Measurements from ENCODE around the gene NCOR1. TPM values are rescaled to one million over a fixed set of nuclear protein-coding genes. Genes with fewer than 3 reads are reported as not detected.

Gene NCOR1
- total and polyA plus RNA-seq, 10 of the 15 experiments (the other 5 are each of a cell fraction or from before 2014, with no cell fraction given), result 34.5 to 135 (median 82.9) TPM

GRCh38 chr17:16061631-16062030 lies 153.7 kb downstream of the NCOR1 start:
- Histone ChIP-seq H3K27ac (ENCODE audit: control insufficient read depth, insufficient read depth) (no peak overlapping the region), H3K4me3 (no peak overlapping the region), H3K36me3 (ENCODE audit: control insufficient read depth in 2 of 2, insufficient read depth in 2 of 2, low read length in 1 of 2) (peaks cover 14 to 66% of the 10 kb centered on the region in 2 experiments), H3K4me1 (ENCODE audit: control insufficient read depth, insufficient read depth, low read length) (no peaks in the 10 kb centered on the region), H3K4me2 (ENCODE audit: control insufficient read depth, insufficient read depth) (no peak overlapping the region), H3K9me3 (replicated peaks; ENCODE audit: control insufficient read depth, insufficient read depth, low read length) (no peaks in the 10 kb centered on the region), H3K27me3 (replicated peaks in 1 of 2; ENCODE audit: control insufficient read depth in 2 of 2, insufficient read depth in 2 of 2, low read length in 1 of 2) (no peaks in the 10 kb centered on the region), H3K9ac (ENCODE audit: control insufficient read depth, insufficient read depth, low read length) (no peak overlapping the region), H2AFZ (ENCODE audit: control insufficient read depth, low read depth, low read length) (no peak overlapping the region), H3K79me2 (ENCODE audit: control insufficient read depth, insufficient read depth, low read length) (no peaks in the 10 kb centered on the region), H4K20me1 (ENCODE audit: control insufficient read depth, insufficient read depth) (no peaks in the 10 kb centered on the region)
- TF ChIP-seq BACH1 (IDR thresholded peaks at IDR 0.05; ENCODE audit: borderline replicate concordance) (no peak), RELB (IDR thresholded peaks at IDR 0.05; ENCODE audit: low read depth) (no peak), MAX (IDR thresholded peaks at IDR 0.05; ENCODE audit: low read depth, low read length) (no peak), PRDM15 (CRISPR knock-in tag; IDR thresholded peaks at IDR 0.05) (no peak), POLR2AphosphoS2 (IDR thresholded peaks at IDR 0.05; ENCODE audit: low read depth, low read length) (no peak), IRF4 (IDR thresholded peaks at IDR 0.05; ENCODE audit: low read depth, low read length) (no peak), SMAD5 (IDR thresholded peaks at IDR 0.05; ENCODE audit: low read depth) (no peak), ZSCAN29 (IDR thresholded peaks at IDR 0.05) (no peak), HSF1 (IDR thresholded peaks at IDR 0.05; ENCODE audit: low read depth, low read length) (no peak), MEF2B (IDR thresholded peaks at IDR 0.05; ENCODE audit: partially characterized antibody, poor library complexity, severe bottlenecking) (no peak), NRF1 (conservative IDR thresholded peaks at IDR 0.05; ENCODE audit: low read depth, low read length) (no peak), E4F1 (IDR thresholded peaks at IDR 0.05; ENCODE audit: borderline replicate concordance, partially characterized antibody) (no peak), ZNF274 (IDR thresholded peaks at IDR 0.05; ENCODE audit: insufficient read depth, insufficient read length) (no peak), ZNF217 (IDR thresholded peaks at IDR 0.05) (no peak), YY1 (IDR thresholded peaks at IDR 0.05; ENCODE audit: low read depth, low read length) (no peak), SREBF2 (IDR thresholded peaks at IDR 0.05; ENCODE audit: low read length) (no peak)
- DNase-seq (ENCODE audit: low read depth, low spot score), result no peak
- POLR2A ChIA-PET, result no interaction called here
- ATAC-seq, result no peak
- RAD21 ChIA-PET (ENCODE audit: unreplicated experiment), result no interaction called here
- no peak for FAIRE-seq
- intact Hi-C loops (cut with micrococcal nuclease; ENCODE audit: unreplicated experiment), result no loop called here
- in situ Hi-C loops (cut with MboI), result no loop called here
- CTCF ChIA-PET, result interaction anchor here (0.9 kb wide), 1 partner anchor 11 kb away, joined by 3 read pairs; no protein-coding TSS in a partner anchor
- SMC1A ChIA-PET (ENCODE audit: uncharacterized antibody, unreplicated experiment), result interaction anchor here (0.9 to 2.0 kb wide), 3 partner anchors 11 to 14 kb away, joined by 3 to 5 read pairs (median 5); no protein-coding TSS in a partner anchor
- BruUV-seq (replicated peaks), result no TSS peak
- WGBS (ENCODE audit: insufficient coverage, insufficient replicate concordance, low lambda C conversion rate, missing lambda C conversion rate), result 81% methylated on average over 2 of the region's 2 CpGs

All from GM12878 (cell line).